HG03565 (cell line): ENCODE results near the gene MPPE1.
"Not testable (repeated sequence)": the region's sequence is repeated elsewhere in the genome, so short reads cannot be mapped to it uniquely, and the experiment has no call there.

Experiments
- ATAC-seq: cut with Tn5 transposase; IDR thresholded peaks from one replicate; pipeline ENCODE4 v1.9.1; 2021; ENCODE audit warnings: mild to moderate bottlenecking, moderate library complexity; ENCODE audit not compliant: unreplicated experiment

The MPPE1 gene

GRCh38 chr18:11927497-11927896 is 19.4 kb upstream of the MPPE1 start:
- no peak for ATAC-seq

GRCh38 chr18:11925800-11926481 is 17.8 kb upstream of the MPPE1 start:
- no peak for ATAC-seq

DNA sequence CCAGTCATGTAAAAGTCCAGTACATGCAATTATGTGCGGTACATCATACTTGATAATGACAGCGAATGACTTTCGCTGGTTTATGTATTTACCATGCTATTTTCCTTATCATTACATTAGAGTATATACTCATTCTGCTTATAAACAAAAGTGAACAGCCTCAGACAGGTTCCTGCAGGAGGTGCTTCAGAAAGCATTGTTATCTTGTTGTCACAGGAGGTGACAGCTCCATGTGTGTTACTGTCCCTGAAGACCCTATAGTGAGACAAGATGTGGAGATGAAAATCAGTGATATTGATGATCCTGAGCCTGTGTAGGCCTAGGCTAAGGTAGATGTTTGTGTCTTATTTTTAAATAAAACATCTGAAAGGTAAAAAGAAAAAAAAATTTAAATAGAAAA is 15.3 kb upstream of the MPPE1 start:
- ATAC-seq: no peak

DNA sequence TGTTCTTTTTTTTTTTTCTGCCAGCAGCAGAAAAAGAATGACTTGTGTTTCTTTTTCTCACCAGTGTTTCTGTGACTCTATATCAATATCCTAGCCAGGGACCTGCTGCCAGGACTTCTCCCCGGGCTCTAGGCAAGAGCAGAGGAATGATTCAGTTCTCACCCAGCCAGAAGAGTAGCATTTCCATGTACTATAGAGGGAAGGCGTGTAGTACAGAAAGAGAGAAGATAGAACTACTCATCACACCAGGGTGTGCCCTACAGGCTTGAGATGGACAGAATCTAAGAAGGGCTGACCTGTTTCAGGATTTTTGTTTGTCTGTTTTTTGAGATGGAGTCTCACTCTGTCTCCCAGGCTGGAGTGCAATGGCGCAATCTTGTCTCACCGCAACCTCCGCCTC is 11.4 kb upstream of the MPPE1 start:
- ATAC-seq: not testable (repeated sequence)

- not testable (repeated sequence) for ATAC-seq
Measured at GRCh38 chr18:11916880-11917279, 8.8 kb upstream of the MPPE1 start.

DNA sequence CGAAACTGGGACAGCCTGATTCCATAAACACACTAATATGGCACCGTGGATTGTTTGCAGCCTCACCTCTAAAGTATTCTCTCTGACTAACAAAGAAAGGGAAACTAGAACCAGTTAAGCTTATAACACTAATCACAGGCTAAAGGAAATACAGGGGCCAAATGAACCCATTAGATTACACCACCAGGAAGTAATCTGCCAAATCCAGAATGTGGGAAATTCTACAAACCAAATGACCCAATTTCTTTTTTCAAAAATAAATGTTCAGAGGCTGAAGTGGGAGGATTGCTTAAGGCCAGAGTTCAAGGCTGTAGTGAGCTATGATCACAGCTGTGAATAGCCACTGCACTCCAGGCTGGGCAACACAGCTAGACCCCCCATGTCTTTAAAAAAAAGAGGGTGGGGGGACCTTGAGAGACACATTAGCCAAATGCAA is 1.5 kb upstream of the MPPE1 start:
- ATAC-seq: no peak

- ATAC-seq: no peak
Measured at GRCh38 chr18:11909061-11909455, 941 bp upstream of the MPPE1 start.

- ATAC-seq: no peak
Measured at GRCh38 chr18:11906926-11907874, 917 bp downstream of the MPPE1 start.

GRCh38 chr18:11906176-11906575 is 1.9 kb downstream of the MPPE1 start:
- ATAC-seq: no peak

GRCh38 chr18:11905613-11906012 is 2.5 kb downstream of the MPPE1 start:
- no peak for ATAC-seq

- ATAC-seq: no peak
Measured at GRCh38 chr18:11902522-11903292, 5.4 kb downstream of the MPPE1 start.

- no peak for ATAC-seq
Measured at GRCh38 chr18:11901826-11902438, 6.2 kb downstream of the MPPE1 start.

GRCh38 chr18:11899063-11899462 is 9.1 kb downstream of the MPPE1 start:
- no peak for ATAC-seq

GRCh38 chr18:11897781-11898180 is 10.3 kb downstream of the MPPE1 start:
- no peak for ATAC-seq

DNA sequence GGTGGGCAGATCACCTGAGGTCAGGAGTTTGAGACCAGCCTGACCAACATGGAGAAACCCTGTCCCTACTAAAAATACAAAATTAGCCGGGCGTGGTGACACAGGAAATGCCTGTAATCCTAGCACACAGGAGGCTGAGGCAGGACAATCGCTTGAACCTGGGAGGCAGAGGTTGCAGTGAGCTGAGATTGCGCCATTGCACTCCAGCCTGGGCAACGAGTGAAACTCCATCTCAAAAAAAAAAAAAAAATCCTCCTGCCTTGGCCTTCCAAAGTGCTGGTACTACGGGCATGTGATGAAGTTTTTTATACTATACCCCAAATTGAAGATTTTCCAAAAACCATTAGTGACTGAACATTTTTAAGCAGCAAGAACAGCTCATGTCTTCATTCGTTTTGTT is 15.7 kb downstream of the MPPE1 start:
- not testable (repeated sequence) for ATAC-seq

- no peak for ATAC-seq
Measured at GRCh38 chr18:11891737-11892136, 16.4 kb downstream of the MPPE1 start.

- ATAC-seq: no peak
Measured at GRCh38 chr18:11889284-11889683, 18.8 kb downstream of the MPPE1 start.

DNA sequence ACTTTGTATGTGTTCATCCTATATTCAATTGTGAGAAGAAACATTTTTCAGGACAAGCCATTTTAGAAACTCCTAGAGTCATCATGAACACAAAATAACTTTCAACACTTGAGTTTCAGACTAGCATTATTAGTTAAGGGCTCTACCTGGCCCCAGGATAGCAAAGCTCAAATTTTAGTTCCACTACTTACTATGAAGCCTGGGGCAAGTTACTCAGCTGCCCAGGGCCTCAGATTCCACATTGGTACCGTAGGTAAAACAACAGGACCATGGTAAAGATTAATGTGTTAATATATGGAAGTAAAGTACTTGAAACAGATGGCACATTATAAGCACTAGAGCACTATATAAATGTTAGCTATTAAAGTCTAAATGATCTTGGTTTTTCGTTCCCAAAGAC is 19.4 kb downstream of the MPPE1 start:
- no peak for ATAC-seq

DNA sequence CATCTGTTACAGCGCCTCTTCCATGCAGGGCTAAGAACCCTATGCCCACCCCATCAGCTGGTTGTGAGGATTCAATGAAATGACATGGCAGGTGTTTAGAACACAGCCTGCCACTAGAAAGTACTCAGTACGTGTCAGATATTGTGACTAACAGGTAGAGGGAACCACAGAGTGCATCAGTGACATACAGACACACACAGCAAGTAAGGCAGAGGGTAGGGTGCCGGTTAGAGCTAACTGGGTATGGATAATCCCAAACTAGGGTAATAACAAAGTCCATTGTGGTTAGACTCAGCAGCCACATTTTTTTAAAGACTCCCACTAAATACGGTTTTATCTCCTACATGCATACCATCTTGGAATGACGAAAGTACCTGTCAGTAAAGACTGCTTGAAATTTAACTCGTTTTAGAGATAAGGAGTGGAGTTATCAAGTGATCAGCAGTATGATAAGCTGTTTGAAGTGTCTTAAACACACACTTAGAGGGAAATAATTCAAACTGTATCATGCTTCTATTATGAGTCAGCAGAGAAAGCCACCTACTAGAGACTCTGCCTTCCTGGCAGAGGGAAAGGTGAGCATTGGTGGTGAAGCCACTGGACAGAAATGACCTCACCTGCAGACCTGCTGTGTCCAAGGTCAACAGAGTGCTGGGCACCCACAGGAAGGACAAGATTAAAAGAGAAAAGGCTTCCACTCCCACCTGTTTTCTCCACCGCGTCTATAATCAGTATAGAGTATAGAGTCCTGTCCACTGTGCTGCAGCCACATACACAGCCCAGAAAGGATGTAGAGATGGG is 20.6 kb downstream of the MPPE1 start:
- no peak for ATAC-seq

GRCh38 chr18:11886577-11887110 is 21.5 kb downstream of the MPPE1 start:
- ATAC-seq: no peak
